ENCODE measurements around the gene XDH. TPM values are rescaled to one million over a fixed set of nuclear protein-coding genes. Genes with fewer than 3 reads are reported as not detected.

The XDH gene
- polyA plus RNA-seq, 1 of the 3 experiments (the other 2 are of a cell fraction) = 0.33 TPM

DNA sequence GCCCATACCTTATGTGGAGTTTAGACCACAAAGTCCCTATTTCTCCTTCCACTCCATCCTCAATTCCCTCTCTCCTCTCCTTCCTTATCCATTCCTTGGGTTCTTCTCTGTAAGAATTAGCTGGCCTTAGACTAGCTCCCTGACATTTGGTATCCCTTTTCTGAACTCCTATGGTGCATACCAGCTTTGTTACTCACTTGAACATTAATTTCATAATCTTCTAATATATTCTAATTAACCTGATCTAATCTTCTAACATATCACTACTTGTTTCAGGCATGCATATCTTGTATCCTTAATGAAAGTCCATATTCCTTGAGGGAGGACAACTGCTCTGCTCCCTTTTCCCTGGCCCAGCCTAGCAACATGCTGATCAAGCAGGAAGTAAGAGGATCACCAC lies 114.2 kb downstream of the XDH start:
- peaks cover 22 to 50% of the 10 kb centered on the region in 2 experiments for H3K4me1 ChIP-seq (ENCODE audit: control insufficient read depth in 1 of 2, insufficient read depth in 2 of 2, low read depth in 1 of 2, low read length in 1 of 2)
- no peak overlapping the region for H3K4me2 ChIP-seq
- no peak for DNase-seq
- H3K27me3 ChIP-seq (ENCODE audit: insufficient read depth) = no peaks in the 10 kb centered on the region
- TF ChIP-seq SIN3A (IDR thresholded peaks at IDR 0.05; ENCODE audit: borderline replicate concordance, low read depth, low read length) (no peak), NFIC (IDR thresholded peaks at IDR 0.05; ENCODE audit: borderline replicate concordance) (no peak), GABPA (IDR thresholded peaks at IDR 0.05; ENCODE audit: low read depth) (no peak), MXI1 (IDR thresholded peaks at IDR 0.05; ENCODE audit: low read depth, low read length) (no peak), TEAD4 (IDR thresholded peaks at IDR 0.05; ENCODE audit: borderline replicate concordance, insufficient read depth) (no peak), SMC3 (IDR thresholded peaks at IDR 0.05; ENCODE audit: low read depth, low read length) (no peak), EP300 (IDR thresholded peaks at IDR 0.05; ENCODE audit: borderline replicate concordance in 1 of 2, low read depth in 1 of 2, low read length in 1 of 2) (no peak), GATA2 (CRISPR knock-in tag; IDR thresholded peaks at IDR 0.05) (no peak), JUND (IDR thresholded peaks at IDR 0.05) (no peak), POLR2AphosphoS5 (IDR thresholded peaks at IDR 0.05; ENCODE audit: low read depth, low read length) (no peak)
- TF ChIP-seq, protein P1, sequence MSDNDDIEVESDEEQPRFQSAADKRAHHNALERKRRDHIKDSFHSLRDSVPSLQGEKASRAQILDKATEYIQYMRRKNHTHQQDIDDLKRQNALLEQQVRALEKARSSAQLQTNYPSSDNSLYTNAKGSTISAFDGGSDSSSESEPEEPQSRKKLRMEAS (IDR thresholded peaks at IDR 0.05; ENCODE audit: low read depth) = no peak
- TF ChIP-seq, protein P2, sequence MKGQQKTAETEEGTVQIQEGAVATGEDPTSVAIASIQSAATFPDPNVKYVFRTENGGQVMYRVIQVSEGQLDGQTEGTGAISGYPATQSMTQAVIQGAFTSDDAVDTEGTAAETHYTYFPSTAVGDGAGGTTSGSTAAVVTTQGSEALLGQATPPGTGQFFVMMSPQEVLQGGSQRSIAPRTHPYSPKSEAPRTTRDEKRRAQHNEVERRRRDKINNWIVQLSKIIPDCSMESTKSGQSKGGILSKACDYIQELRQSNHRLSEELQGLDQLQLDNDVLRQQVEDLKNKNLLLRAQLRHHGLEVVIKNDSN (IDR thresholded peaks at IDR 0.05; ENCODE audit: borderline replicate concordance, low read depth) = no peak
- H3K79me2 ChIP-seq (ENCODE audit: insufficient read depth) = no peaks in the 10 kb centered on the region
- no peaks in the 10 kb centered on the region for H4K20me1 ChIP-seq (ENCODE audit: insufficient read depth)
- H3K27ac ChIP-seq (ENCODE audit: low read depth in 2 of 2, low read length in 1 of 2) = no peak overlapping the region
- H3K9me2 ChIP-seq = no peaks in the 10 kb centered on the region
- H3K36me3 ChIP-seq (replicated peaks in 1 of 2; ENCODE audit: control insufficient read depth in 1 of 2, insufficient read depth in 2 of 2, low read length in 1 of 2) = no peaks in the 10 kb centered on the region
- no peak overlapping the region for H3K9ac ChIP-seq
- POLR2A ChIA-PET = no interaction called here
- H3K4me3 ChIP-seq (ENCODE audit: low read depth in 2 of 2, low read length in 1 of 2) = no peak overlapping the region
- H2AFZ ChIP-seq (ENCODE audit: low read depth) = no peak overlapping the region
- CTCF ChIA-PET = interaction anchor here (0.8 to 6.1 kb wide), 5 partner anchors 33 to 594 kb away, joined by 3 to 50 read pairs (median 4); partner anchors contain the start of gene EHD3
- no peaks in the 10 kb centered on the region for H3K9me3 ChIP-seq
- H3F3A ChIP-seq (replicated peaks; ENCODE audit: insufficient read depth) = peaks cover 17% of the 10 kb centered on the region

DNA sequence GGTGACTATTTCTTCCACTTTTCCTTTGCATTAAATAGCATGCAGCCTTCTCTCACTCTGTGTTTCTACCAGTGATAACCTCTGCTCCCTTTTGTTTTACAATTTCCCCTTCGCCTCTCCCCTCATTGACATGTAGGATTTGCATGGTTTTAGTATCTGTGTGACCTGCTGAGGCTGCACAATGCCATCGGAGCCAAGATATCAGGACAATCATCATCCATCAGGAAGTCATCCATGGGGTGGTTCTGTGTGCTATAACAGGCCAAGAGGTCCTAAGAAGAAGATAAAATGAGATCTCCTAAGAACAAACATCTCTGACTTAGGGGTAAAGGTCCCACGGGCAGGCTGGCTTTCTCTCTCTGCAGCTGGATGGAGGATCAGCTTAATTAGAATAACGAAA lies 115.0 kb downstream of the XDH start:
- Histone ChIP-seq H3F3A (replicated peaks; ENCODE audit: insufficient read depth) (peaks cover 17% of the 10 kb centered on the region), H3K4me3 (ENCODE audit: low read depth in 2 of 2, low read length in 1 of 2) (no peak overlapping the region), H3K4me1 (ENCODE audit: control insufficient read depth in 1 of 2, insufficient read depth in 2 of 2, low read depth in 1 of 2, low read length in 1 of 2) (peaks cover 22 to 46% of the 10 kb centered on the region in 2 experiments), H3K9me2 (no peaks in the 10 kb centered on the region), H3K79me2 (ENCODE audit: insufficient read depth) (no peaks in the 10 kb centered on the region), H3K27ac (ENCODE audit: low read depth in 2 of 2, low read length in 1 of 2) (no peak overlapping the region), H3K27me3 (ENCODE audit: insufficient read depth) (no peaks in the 10 kb centered on the region), H3K4me2 (no peak overlapping the region), H3K36me3 (replicated peaks in 1 of 2; ENCODE audit: control insufficient read depth in 1 of 2, insufficient read depth in 2 of 2, low read length in 1 of 2) (no peaks in the 10 kb centered on the region), H4K20me1 (ENCODE audit: insufficient read depth) (no peaks in the 10 kb centered on the region), H3K9me3 (no peaks in the 10 kb centered on the region), H2AFZ (ENCODE audit: low read depth) (no peak overlapping the region), H3K9ac (no peak overlapping the region)
- no peak for DNase-seq
- ChIA-PET CTCF (interaction anchor here (1.2 to 6.1 kb wide), 3 partner anchors 34 to 588 kb away, joined by 4 to 50 read pairs (median 31); partner anchors contain the start of gene EHD3), POLR2A (no interaction called here)
- TF ChIP-seq, protein P1 (IDR thresholded peaks at IDR 0.05; ENCODE audit: low read depth) = no peak
- TF ChIP-seq SIN3A (IDR thresholded peaks at IDR 0.05; ENCODE audit: borderline replicate concordance, low read depth, low read length) (no peak), SMC3 (IDR thresholded peaks at IDR 0.05; ENCODE audit: low read depth, low read length) (no peak), FOXJ3 (CRISPR knock-in tag; IDR thresholded peaks at IDR 0.05) (no peak), NFIC (IDR thresholded peaks at IDR 0.05; ENCODE audit: borderline replicate concordance) (no peak), MEF2A (IDR thresholded peaks at IDR 0.05; ENCODE audit: borderline replicate concordance, low read depth) (no peak), ELF1 (IDR thresholded peaks at IDR 0.05) (no peak), FOXM1 (IDR thresholded peaks at IDR 0.05; ENCODE audit: low read depth) (no peak)
- WGBS (ENCODE audit: low lambda C conversion rate) = 77% methylated on average over 4 of the region's 4 CpGs

Data from SK-N-SH (cell line).